A549 (cell line): Measurements from ENCODE around the gene RPS16. TPM values are rescaled to one million over a fixed set of nuclear protein-coding genes. Genes with fewer than 3 reads are reported as not detected.
A peak's percentile ranks its signal among the peaks of the same experiment; 100 is the strongest.

ENCODE experiments used
- ATAC-seq, 2 experiments: fragments of 200-7000 bp in 1 of 2; fragments of >200 bp in 1 of 2; cut with Nextera tagmentation in 1 of 2; cut with Tn5 transposase in 1 of 2; 3 replicates each; pipeline versions ENCODE4 v1.8.0 to v1.9.1; 2018 to 2020; ENCODE audit warnings: mild to moderate bottlenecking in 1 of 2, moderate library complexity in 1 of 2
- CTCF ChIA-PET: fragments of 300-600 bp; sonication (Branson Sonifier 250); formaldehyde crosslinking; extraction: SDS; loops from one replicate; lab custom pipeline; 2021; ENCODE audit warnings: antibody characterized with exemption, inconsistent platforms; lab: Yijun Ruan, JAX
- POLR2A ChIA-PET: fragments of 350-600 bp; formaldehyde crosslinking; extraction: SDS; loops from one replicate; lab custom pipeline; 2021; ENCODE audit warnings: antibody characterized with exemption, inconsistent platforms; lab: Yijun Ruan, JAX
- DNase-seq, 2 experiments: peaks; one replicate each; pipeline versions ENCODE4 v3.0.0 to v3.0.0-alpha.2; 2011 to 2016; ENCODE audit warnings: low read depth in 1 of 2, low spot score in 1 of 2
- FAIRE-seq: peaks from 2 replicates; lab custom pipeline; 2011; peaks lifted over from hg19 to GRCh38; lab: Jason Lieb, UNC
- H3K27ac ChIP-seq, 2 experiments: fragments of >200 bp; sonication (Bioruptor Twin); formaldehyde crosslinking; 3 replicates each; pipeline ENCODE4 v1.5.1; 2016 to 2017
- H3K4me1 ChIP-seq: fragments of >200 bp; sonication (Bioruptor Twin); formaldehyde crosslinking; 3 replicates; pipeline ENCODE4 v1.6.1; 2016
- H3K4me2 ChIP-seq: fragments of >200 bp; sonication (Bioruptor Twin); formaldehyde crosslinking; 3 replicates; pipeline ENCODE4 v1.6.1; 2016
- H3K4me3 ChIP-seq: fragments of >200 bp; sonication (Bioruptor Twin); formaldehyde crosslinking; 3 replicates; pipeline ENCODE4 v1.5.1; 2016
- H3K9me3 ChIP-seq: fragments of >200 bp; sonication (Bioruptor Twin); formaldehyde crosslinking; 3 replicates; pipeline ENCODE4 v1.6.1; 2016
- BHLHE40 ChIP-seq: IDR thresholded peaks from 2 replicates; pipeline ENCODE4 v1.6.1; 2012; ENCODE audit warnings: low read depth, low read length, inconsistent platforms
- CBX2 ChIP-seq: fragments of 200-600 bp; sonication (generic); IDR thresholded peaks from 2 replicates; pipeline ENCODE4 v1.6.1; 2016; ENCODE audit warnings: low read depth, mild to moderate bottlenecking, borderline replicate concordance
- CBX8 ChIP-seq: fragments of 200-600 bp; sonication (generic); IDR thresholded peaks from 2 replicates; pipeline ENCODE4 v1.6.1; 2016
- CEBPB ChIP-seq, 2 experiments: fragments of >200 bp in 1 of 2; sonication (Bioruptor Twin) in 1 of 2; formaldehyde crosslinking in 1 of 2; IDR thresholded peaks; 2 replicates each; pipeline ENCODE4 v1.6.1; 2012 to 2016
- CHD2 ChIP-seq: fragments of 150-350 bp; IDR thresholded peaks from 2 replicates; pipeline ENCODE4 v1.6.1; 2014; ENCODE audit warnings: low read length; ENCODE audit not compliant: partially characterized antibody
- CTCF ChIP-seq: fragments of >200 bp; sonication (Bioruptor Twin); formaldehyde crosslinking; IDR thresholded peaks from 3 replicates; pipeline ENCODE4 v1.5.1; 2016
- E2F6 ChIP-seq: IDR thresholded peaks from 2 replicates; pipeline ENCODE4 v1.6.1; 2012; ENCODE audit warnings: low read depth, borderline replicate concordance
- EP300 ChIP-seq, 2 experiments: fragments of >200 bp; sonication (Bioruptor Twin); formaldehyde crosslinking; IDR thresholded peaks; 2 replicates in 1 of 2; 3 replicates in 1 of 2; pipeline ENCODE4 v1.6.1; 2016 to 2017
- ESRRA ChIP-seq: fragments of 150-350 bp; IDR thresholded peaks from 2 replicates; pipeline ENCODE4 v1.6.1; 2014; ENCODE audit warnings: mild to moderate bottlenecking, low read length, borderline replicate concordance
- FOSB ChIP-seq: fragments of 250-450 bp; sonication (Bioruptor Pico); IDR thresholded peaks from 2 replicates; pipeline ENCODE4 v1.5.0; 2020; ENCODE audit warnings: mild to moderate bottlenecking, moderate library complexity
- FOSL2 ChIP-seq, 2 experiments: fragments of 450-650 bp in 1 of 2; fragments of >200 bp in 1 of 2; sonication (Bioruptor Twin) in 1 of 2; formaldehyde crosslinking; IDR thresholded peaks; 2 replicates each; pipeline versions ENCODE4 v1.5.0 to v1.6.1; 2016 to 2020; ENCODE audit warnings: mild to moderate bottlenecking in 1 of 2, moderate library complexity in 1 of 2
- FOXS1 ChIP-seq: fragments of 250-450 bp; sonication (Bioruptor Pico); IDR thresholded peaks from 2 replicates; pipeline ENCODE4 v1.5.0; 2020; ENCODE audit warnings: mild to moderate bottlenecking, moderate library complexity
- HDAC2 ChIP-seq: fragments of 200-600 bp; sonication (generic); IDR thresholded peaks from 2 replicates; pipeline ENCODE4 v1.6.1; 2016
- JUN ChIP-seq, 2 experiments: fragments of >200 bp; sonication (Bioruptor Twin); formaldehyde crosslinking; IDR thresholded peaks; 2 replicates in 1 of 2; 3 replicates in 1 of 2; pipeline ENCODE4 v1.6.1; 2016 to 2017
- KDM5A ChIP-seq: fragments of 200-600 bp; sonication (generic); IDR thresholded peaks from 2 replicates; pipeline ENCODE4 v1.6.1; 2016; ENCODE audit warnings: antibody characterized with exemption, mild to moderate bottlenecking
- MAX ChIP-seq: IDR thresholded peaks from 2 replicates; pipeline ENCODE4 v1.6.1; 2012
- MAZ ChIP-seq: fragments of 150-350 bp; IDR thresholded peaks from 2 replicates; pipeline ENCODE4 v1.6.1; 2014; ENCODE audit warnings: antibody characterized with exemption, low read depth, low read length, borderline replicate concordance
- NFE2L2 ChIP-seq: fragments of 150-350 bp; conservative IDR thresholded peaks from 2 replicates; pipeline ENCODE4 v1.6.1; 2014; ENCODE audit warnings: low read length
- NR3C1 ChIP-seq: fragments of >200 bp; sonication (Bioruptor Twin); formaldehyde crosslinking; IDR thresholded peaks from 3 replicates; pipeline ENCODE4 v1.6.1; 2017
- POLR2A ChIP-seq: IDR thresholded peaks from 2 replicates; pipeline ENCODE4 v1.6.1; 2012; ENCODE audit warnings: mild to moderate bottlenecking, low read length
- POLR2AphosphoS2 ChIP-seq: conservative IDR thresholded peaks from 2 replicates; pipeline ENCODE4 v1.6.1; 2012; ENCODE audit warnings: low read length, improper control_type of control experiment, inconsistent platforms
- RAD21 ChIP-seq, 2 experiments: fragments of >200 bp in 1 of 2; sonication (Bioruptor Twin) in 1 of 2; formaldehyde crosslinking in 1 of 2; IDR thresholded peaks in 1 of 2; conservative IDR thresholded peaks in 1 of 2; 2 replicates in 1 of 2; 3 replicates in 1 of 2; pipeline ENCODE4 v1.6.1; 2012 to 2018; ENCODE audit warnings: inconsistent platforms in 1 of 2
- RARB ChIP-seq: fragments of 250-450 bp; sonication (Bioruptor Pico); IDR thresholded peaks from 2 replicates; pipeline ENCODE4 v1.8.0; 2021; ENCODE audit warnings: mild to moderate bottlenecking, moderate library complexity
- RCOR1 ChIP-seq: fragments of 150-350 bp; IDR thresholded peaks from 2 replicates; pipeline ENCODE4 v1.6.1; 2014; ENCODE audit warnings: antibody characterized with exemption, low read length, low read depth
- REST ChIP-seq: fragments of 200-600 bp; sonication (generic); IDR thresholded peaks from 2 replicates; pipeline ENCODE4 v1.6.1; 2016; ENCODE audit warnings: antibody characterized with exemption, mild to moderate bottlenecking, moderate library complexity
- RFX5 ChIP-seq: fragments of 450-650 bp; IDR thresholded peaks from 2 replicates; pipeline ENCODE4 v1.7.1; 2014; ENCODE audit warnings: antibody characterized with exemption, mild to moderate bottlenecking, moderate library complexity
- SMC3 ChIP-seq: fragments of >200 bp; sonication (Bioruptor Twin); formaldehyde crosslinking; IDR thresholded peaks from 3 replicates; pipeline ENCODE4 v1.6.1; 2018; ENCODE audit warnings: inconsistent platforms
- SREBF2 ChIP-seq: fragments of 450-650 bp; IDR thresholded peaks from 2 replicates; pipeline ENCODE4 v1.6.1; 2014; ENCODE audit warnings: mild to moderate bottlenecking, moderate library complexity
- TFCP2L1 ChIP-seq: fragments of 250-450 bp; sonication (Bioruptor Pico); IDR thresholded peaks from 2 replicates; pipeline ENCODE4 v1.5.0; 2021; ENCODE audit warnings: mild to moderate bottlenecking
- USF2 ChIP-seq: fragments of 450-650 bp; IDR thresholded peaks from 2 replicates; pipeline ENCODE4 v1.6.1; 2014; ENCODE audit warnings: antibody characterized with exemption
- ZC3H11A ChIP-seq: fragments of 450-650 bp; IDR thresholded peaks from 2 replicates; pipeline ENCODE4 v1.6.1; 2014; ENCODE audit warnings: antibody characterized with exemption, mild to moderate bottlenecking
- ZFP36 ChIP-seq: fragments of 450-650 bp; IDR thresholded peaks from 2 replicates; pipeline ENCODE4 v1.6.1; 2014; ENCODE audit warnings: borderline replicate concordance; ENCODE audit not compliant: partially characterized antibody
- WGBS: methylation state at CpG from one replicate; pipeline ENCODE4 v1.1.6; 2017; ENCODE audit errors: missing lambda C conversion rate; 5-methylcytosine and 5-hydroxymethylcytosine counted together
- polyA plus RNA-seq, 4 experiments: library from polyadenylated mRNA; depleted of rRNA in 3 of 4; stranded (reverse); fragments of >200 nt; fragmentation: RNase III in 1 of 4; extraction: RNeasy Plus Mini Kit Qiagen cat#74134 plus additional on column Dnase treatment in 1 of 4; gene quantifications; 2 replicates in 3 of 4; 3 replicates in 1 of 4; pipeline ENCODE4 v1.2.3, GENCODE V29; 2011 to 2017

Gene RPS16
- polyA plus RNA-seq, 2 of the 4 experiments (the other 2 are of a cell fraction): 4,348 to 4,855 TPM

- ATAC-seq (peak; percentile 52 to 84), DNase-seq (peak; percentile 98 to 99)
- peak overlapping the region; percentile 22; the same call in 2 of the 3 replicates for H3K4me3 ChIP-seq
- CTCF ChIA-PET: interaction anchor here (0.5 to 21.4 kb wide), 75 partner anchors 7 to 995 kb away, joined by 3 to 484 read pairs (median 4); partner anchors contain the start of genes DLL3, EID2, EID2B and FAM98C
- peak; percentile 3; the same call in 1 of the 2 replicates for TF ChIP-seq USF2
- no peak for TF ChIP-seq FOSL2 (IDR thresholded peaks at IDR 0.05)
- TF ChIP-seq FOSL2 (CRISPR knock-in tag; IDR thresholded peaks at IDR 0.05): peak; percentile 72
- no peak for TF ChIP-seq E2F6
- TF ChIP-seq CHD2: peak; percentile 64
- no peak for TF ChIP-seq KDM5A
- TF ChIP-seq CEBPB (IDR thresholded peaks at IDR 0.05): no peak
- TF ChIP-seq FOSB (CRISPR knock-in tag): no peak
- peak; percentile 86; the same call in 1 of the 2 replicates for TF ChIP-seq POLR2AphosphoS2
- no peak for TF ChIP-seq FOXS1
- TF ChIP-seq REST: no peak
- TF ChIP-seq RAD21 (conservative IDR thresholded peaks at IDR 0.05 in 1 of 2, IDR thresholded peaks at IDR 0.05 in 1 of 2): peak; percentile 100
- peak; percentile 94 for TF ChIP-seq ZFP36
- TF ChIP-seq SMC3: peak; percentile 100
- 0 out of 2 replicates have a peak, but pooled peaks have one; percentile 17 for TF ChIP-seq RARB (CRISPR knock-in tag)
- TF ChIP-seq SREBF2: no peak; the same call in 1 of the 2 replicates
- 0 out of 2 replicates have a peak, but pooled peaks have one; percentile 13 for TF ChIP-seq BHLHE40
- TF ChIP-seq EP300 (IDR thresholded peaks at IDR 0.05): no peak; a peak in 1 of 5 replicates
- peak; percentile 93; the same call in 1 of the 2 replicates for TF ChIP-seq MAZ
- peak; percentile 92; the same call in 1 of the 2 replicates for TF ChIP-seq RCOR1
- TF ChIP-seq NFE2L2: peak; percentile 44
- peak; percentile 87 to 93 for TF ChIP-seq JUN (IDR thresholded peaks at IDR 0.05)
- no peak for TF ChIP-seq NR3C1
- TF ChIP-seq CBX8: no peak
- peak; percentile 21; the same call in 1 of the 2 replicates for TF ChIP-seq TFCP2L1 (CRISPR knock-in tag)
- TF ChIP-seq ZC3H11A: peak; percentile 33; the same call in 1 of the 2 replicates
- TF ChIP-seq HDAC2: no peak
- peak; percentile 75; the same call in 1 of the 2 replicates for TF ChIP-seq ESRRA
- peak; percentile 60 for TF ChIP-seq MAX
- TF ChIP-seq RFX5: 0 out of 2 replicates have a peak, but pooled peaks have one; percentile 46
- TF ChIP-seq POLR2A: peak; percentile 47; the same call in 1 of the 2 replicates
- TF ChIP-seq CBX2: no peak
- peak; percentile 100 for TF ChIP-seq CTCF
- TF ChIP-seq, all 56 proteins: peak for 20
- FAIRE-seq: peak; percentile 96
- Histone ChIP-seq H3K4me2 (peak overlapping the region; percentile 85), H3K27ac (peak overlapping the region; percentile 92 to 99), H3K9me3 (no peaks in the 10 kb centered on the region), H3K4me1 (peaks cover 56% of the 10 kb centered on the region)
- POLR2A ChIA-PET: interaction anchor here (0.6 to 3.8 kb wide), 12 partner anchors 10 to 823 kb away, joined by 3 to 122 read pairs (median 8); partner anchors contain the start of genes FBXO17, PLEKHG2, RPS16 and SAMD4B
- WGBS: 31% methylated on average over 17 of the region's 17 CpGs
Measured at GRCh38 chr19:39397360-39398296, 38.1 kb downstream of the RPS16 start.
